ENCODE results near the gene FGFR3. TPM values are rescaled to one million over a fixed set of nuclear protein-coding genes. Genes with fewer than 3 reads are reported as not detected.

FGFR3 gene
- total RNA-seq, 4 donors from 2014 or later: 45.4 to 168 (median 92.4) TPM

- Histone ChIP-seq H3K4me3 (no peak overlapping the region), H3K9me3 (no peaks in the 10 kb centered on the region), H3K27ac (no peak overlapping the region), H3K4me1 (no peaks in the 10 kb centered on the region), H3K27me3 (no peaks in the 10 kb centered on the region), H3K36me3 (peaks cover 0 to 69% (median 0%) of the 10 kb centered on the region in 3 donors)
- no peak for DNase-seq
- no peak for TF ChIP-seq POLR2A (IDR thresholded peaks at IDR 0.05)
- no peak for TF ChIP-seq CTCF (IDR thresholded peaks at IDR 0.05)
Measured at GRCh38 chr4:1824746-1825145, 31.7 kb downstream of the FGFR3 start.

GRCh38 chr4:1825326-1825725 is 32.2 kb downstream of the FGFR3 start:
- Histone ChIP-seq H3K4me3 (no peak overlapping the region), H3K27ac (no peak overlapping the region), H3K36me3 (peaks cover 0 to 66% (median 0%) of the 10 kb centered on the region in 3 donors), H3K9me3 (no peaks in the 10 kb centered on the region), H3K27me3 (no peaks in the 10 kb centered on the region), H3K4me1 (no peaks in the 10 kb centered on the region)
- TF ChIP-seq POLR2A (IDR thresholded peaks at IDR 0.05) (no peak), CTCF (IDR thresholded peaks at IDR 0.05) (no peak)
- no peak for DNase-seq

- H3K9me3 ChIP-seq: no peaks in the 10 kb centered on the region
- no peaks in the 10 kb centered on the region for H3K4me1 ChIP-seq
- H3K36me3 ChIP-seq: peaks cover 0 to 68% (median 0%) of the 10 kb centered on the region in 3 donors
- H3K27ac ChIP-seq: no peak overlapping the region
- no peak for DNase-seq
- H3K27me3 ChIP-seq: no peaks in the 10 kb centered on the region
- TF ChIP-seq CTCF (IDR thresholded peaks at IDR 0.05): no peak
- TF ChIP-seq POLR2A (IDR thresholded peaks at IDR 0.05): no peak
- H3K4me3 ChIP-seq: no peak overlapping the region
Measured at GRCh38 chr4:1826531-1827350, 33.6 kb downstream of the FGFR3 start.

GRCh38 chr4:1830234-1830633 is 37.1 kb downstream of the FGFR3 start:
- no peaks in the 10 kb centered on the region for H3K9me3 ChIP-seq
- no peak overlapping the region for H3K4me3 ChIP-seq
- H3K4me1 ChIP-seq: no peaks in the 10 kb centered on the region
- no peak for DNase-seq
- H3K36me3 ChIP-seq: peaks cover 0 to 67% (median 0%) of the 10 kb centered on the region in 3 donors
- no peaks in the 10 kb centered on the region for H3K27me3 ChIP-seq
- TF ChIP-seq CTCF (IDR thresholded peaks at IDR 0.05) (no peak), POLR2A (IDR thresholded peaks at IDR 0.05) (no peak)
- H3K27ac ChIP-seq: no peak overlapping the region

- Histone ChIP-seq H3K4me1 (no peaks in the 10 kb centered on the region), H3K27me3 (no peaks in the 10 kb centered on the region), H3K4me3 (no peak overlapping the region), H3K9me3 (no peaks in the 10 kb centered on the region), H3K27ac (no peak overlapping the region), H3K36me3 (peaks cover 0 to 66% (median 0%) of the 10 kb centered on the region in 3 donors)
- no peak for DNase-seq
- no peak for TF ChIP-seq POLR2A (IDR thresholded peaks at IDR 0.05)
- no peak for TF ChIP-seq CTCF (IDR thresholded peaks at IDR 0.05)
Measured at GRCh38 chr4:1830642-1831228, 37.6 kb downstream of the FGFR3 start.

All from Peyer's patch (tissue), 4 donors.